CD4-positive, alpha-beta T cell treated with Interferon alpha-2 for 1 hour (primary cell): ENCODE measurements around the gene RNF183.

ENCODE experiments used
- DNase-seq, 2 donors: peaks; one replicate each; pipeline ENCODE4 v3.0.0-alpha.2; 2020 to 2022

The RNF183 gene, protein sequence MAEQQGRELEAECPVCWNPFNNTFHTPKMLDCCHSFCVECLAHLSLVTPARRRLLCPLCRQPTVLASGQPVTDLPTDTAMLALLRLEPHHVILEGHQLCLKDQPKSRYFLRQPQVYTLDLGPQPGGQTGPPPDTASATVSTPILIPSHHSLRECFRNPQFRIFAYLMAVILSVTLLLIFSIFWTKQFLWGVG

DNA sequence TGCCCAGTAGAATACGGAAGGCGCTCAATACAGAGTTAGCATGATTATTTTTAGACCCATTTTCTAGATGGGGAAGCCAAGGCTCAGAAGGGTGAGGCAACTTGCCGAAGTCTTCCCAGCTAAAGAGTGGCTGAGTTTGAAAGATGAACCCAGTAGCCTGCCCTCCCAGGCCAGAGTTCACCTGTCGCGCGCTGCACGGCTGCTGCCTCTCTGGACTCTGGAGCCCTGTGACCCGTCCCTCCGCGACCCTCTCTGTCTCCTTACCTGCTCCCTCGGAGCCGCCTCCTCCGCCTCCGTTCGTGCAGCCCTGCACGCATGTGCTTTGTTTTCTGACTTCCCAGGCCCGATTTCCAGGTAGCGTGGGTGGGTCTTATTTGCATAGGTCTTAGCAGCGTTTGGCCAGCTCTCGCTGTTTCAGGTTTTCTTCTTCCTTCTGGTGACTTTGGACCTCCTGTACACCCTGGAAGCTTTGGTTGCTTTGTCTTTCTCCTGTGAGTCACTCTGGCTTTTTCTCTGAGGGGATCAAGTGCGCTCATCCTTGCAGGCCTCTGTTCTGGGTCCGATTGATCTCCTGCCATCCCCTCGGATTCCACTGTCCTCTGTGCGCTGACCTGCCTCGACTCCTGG lies at the start of gene RNF183:
RNF183 (minus strand) TSS at position 585 of the 627 bp plus-strand sequence. CDS start 5,192 bp downstream, outside the sequence.
- DNase-seq, result no peak

DNA sequence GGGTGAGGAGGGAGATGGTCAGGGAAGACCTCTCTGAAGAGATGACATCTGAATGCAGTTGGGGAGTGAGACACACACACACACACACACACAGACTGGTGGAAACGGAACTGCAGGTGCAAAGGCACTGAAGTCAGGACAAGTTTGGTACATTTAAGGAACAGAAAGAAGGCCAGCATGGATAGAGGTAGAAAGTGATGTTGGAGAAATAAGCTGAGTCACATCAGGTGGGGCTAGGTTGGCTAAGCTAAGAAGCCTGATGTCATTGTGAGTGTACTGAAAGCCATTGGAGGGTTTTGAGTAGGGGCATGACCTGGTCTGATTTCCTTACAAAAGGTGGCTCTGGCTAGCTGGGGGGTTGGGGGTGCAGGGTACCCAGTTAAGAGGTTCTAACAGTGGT lies 49.2 kb upstream of the RNF183 start:
- no peak for DNase-seq

DNA sequence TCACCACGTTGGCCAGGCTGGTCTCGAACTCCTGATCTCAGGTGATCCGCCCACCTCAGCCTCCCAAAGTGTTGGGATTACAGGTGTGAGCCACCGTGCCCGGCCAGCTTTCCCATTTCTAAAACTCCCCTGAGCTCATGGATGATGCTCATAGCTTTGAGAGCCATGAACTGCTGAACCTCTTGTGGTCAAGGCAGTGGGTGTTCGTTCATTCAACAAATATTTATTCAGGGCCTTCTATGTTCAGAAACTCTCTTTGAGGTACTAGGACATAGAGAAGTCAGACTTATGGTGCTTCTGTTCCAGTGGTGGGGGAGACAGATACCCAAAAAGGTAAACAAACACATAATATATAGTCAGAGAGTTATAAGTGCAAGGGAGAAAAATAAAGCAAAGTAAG lies 48.8 kb upstream of the RNF183 start:
- DNase-seq, result no peak

DNA sequence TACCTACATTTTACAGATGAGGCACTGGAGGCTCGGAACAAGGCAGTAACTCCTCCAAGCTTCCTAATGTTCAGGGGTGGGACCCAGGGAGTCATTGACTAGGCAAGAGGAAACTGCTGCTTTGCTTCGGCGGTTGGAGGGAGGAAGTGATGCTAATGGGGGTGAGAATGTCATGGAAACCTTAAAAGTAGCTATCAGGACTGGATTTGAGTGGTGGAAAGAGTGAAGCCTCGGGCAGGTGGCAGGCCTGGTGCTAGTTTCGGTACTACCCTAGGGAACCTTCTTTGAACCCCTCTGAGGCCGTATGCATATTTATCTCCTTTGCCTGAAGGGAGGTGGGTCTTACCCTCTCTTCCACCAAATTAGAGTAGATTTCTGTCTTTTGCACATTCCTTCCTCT lies 47.8 kb upstream of the RNF183 start:
- DNase-seq, result peak; percentile 26 to 32

DNA sequence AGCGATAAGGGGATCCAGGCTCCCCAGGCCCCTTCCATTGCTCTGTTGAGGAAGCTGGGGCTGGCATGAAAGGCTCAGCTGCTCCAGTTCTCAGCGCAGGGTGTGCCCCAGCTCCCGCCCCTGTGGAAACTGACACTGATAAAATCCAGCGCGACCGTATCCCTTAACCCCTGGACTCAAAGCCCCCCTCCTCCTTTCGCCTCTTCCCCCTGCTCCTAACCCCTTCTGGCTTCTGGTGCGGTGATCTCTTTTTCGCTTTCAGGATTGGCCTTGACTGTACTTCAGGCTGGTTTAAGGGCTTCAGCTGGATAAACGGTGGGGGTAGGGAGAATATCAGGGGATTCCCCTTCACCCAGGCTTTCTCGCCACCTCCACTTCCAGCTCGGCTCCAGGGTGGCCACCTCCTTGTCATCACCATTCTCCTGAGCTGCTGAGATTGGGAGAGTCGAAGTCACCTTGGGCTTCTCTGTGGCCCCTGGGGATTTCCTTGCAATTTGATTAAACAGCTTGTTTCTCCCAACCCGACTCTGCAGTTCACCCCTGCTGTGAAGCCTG lies 47.0 kb upstream of the RNF183 start:
- no peak for DNase-seq

DNA sequence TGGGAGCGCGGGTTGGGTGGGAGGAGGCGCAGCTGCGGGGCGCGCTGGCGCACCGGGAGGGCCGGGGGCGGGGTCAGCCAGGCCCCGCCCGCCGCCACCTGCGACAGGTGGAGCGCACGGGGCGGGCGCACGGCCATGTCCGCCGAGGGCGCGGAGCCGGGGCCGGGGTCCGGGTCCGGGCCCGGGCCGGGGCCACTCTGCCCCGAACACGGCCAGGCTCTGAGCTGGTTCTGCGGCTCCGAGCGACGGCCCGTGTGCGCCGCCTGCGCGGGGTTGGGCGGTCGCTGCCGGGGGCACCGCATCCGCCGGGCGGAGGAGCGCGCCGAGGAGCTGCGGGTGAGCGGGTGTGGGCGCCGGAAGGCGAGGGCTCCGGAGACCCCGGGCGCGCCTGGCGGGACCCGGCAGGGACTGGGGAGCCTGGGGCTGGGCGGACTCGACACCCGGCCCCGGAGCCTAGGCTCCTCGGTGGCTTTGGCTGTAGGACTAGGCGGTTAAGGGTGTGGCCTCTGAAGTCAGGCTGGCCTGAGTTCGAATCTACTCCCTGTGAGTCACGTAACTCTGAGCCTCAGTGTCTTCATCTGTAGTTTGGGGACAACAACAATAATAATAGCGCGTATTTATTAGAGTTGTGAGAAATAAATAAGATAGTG lies 46.4 kb upstream of the RNF183 start, which contains the start of gene BSPRY:
BSPRY (plus strand) TSS at position 97 of the 650 bp plus-strand sequence; CDS start at position 136, 39 bp downstream.
- peak in 1 of 2 donors; percentile 35 for DNase-seq

DNA sequence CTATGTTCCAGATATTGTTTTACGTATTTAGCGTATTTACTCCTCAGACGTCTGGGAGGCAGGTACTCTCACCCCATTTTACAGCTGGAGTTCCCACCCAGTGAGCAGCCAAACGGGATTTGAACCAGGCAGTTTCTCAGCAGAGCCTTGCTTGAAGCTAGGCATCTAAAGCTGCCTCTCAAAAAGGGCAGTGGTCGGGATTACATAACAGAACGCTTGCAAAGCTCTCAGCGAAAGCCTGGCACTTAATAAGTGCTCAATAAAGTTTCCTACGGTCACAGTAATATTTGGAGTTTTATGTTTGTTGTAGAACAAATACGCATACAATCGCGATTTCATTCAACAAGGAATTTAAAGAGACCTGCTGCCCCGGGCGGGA lies 45.9 kb upstream of the RNF183 start:
- no peak for DNase-seq

DNA sequence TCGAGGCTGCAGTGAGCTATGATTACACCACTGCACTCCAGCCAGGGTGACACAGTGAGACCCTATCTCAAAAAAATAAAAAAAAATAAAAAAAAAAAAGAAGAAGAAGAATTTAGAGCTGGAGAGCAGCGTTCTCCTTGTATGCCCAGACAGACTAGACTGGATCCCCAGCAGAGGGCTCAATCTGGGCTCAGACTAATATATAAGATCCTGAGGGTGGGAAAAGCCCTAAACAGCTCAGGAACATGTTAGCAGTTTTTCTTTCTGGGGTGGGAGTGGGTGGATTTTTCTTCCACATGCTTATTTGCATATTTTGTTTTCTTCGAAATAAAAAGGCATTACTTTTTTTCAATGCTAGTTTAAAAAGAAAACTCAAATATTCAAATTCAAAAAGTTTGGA lies 45.3 kb upstream of the RNF183 start:
- no peak for DNase-seq

DNA sequence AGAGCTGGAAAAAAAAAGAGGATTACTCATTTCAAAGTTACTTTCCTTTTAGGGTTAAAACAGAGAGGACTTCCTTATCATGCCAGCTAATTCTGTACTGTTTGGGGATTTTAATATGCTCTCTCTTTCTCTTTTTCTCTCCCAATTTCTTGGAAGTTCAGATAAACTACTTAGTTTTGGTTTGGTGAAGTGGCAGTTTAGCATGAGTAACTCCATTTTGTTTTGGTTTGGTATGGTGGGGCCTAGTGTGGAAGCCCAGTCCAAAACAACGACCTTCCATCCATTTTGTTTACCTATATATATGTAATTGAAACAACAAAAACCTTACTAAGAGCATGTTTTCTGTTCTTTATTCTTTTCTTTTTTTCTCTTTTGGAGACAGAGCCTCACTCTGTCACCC lies 42.5 kb upstream of the RNF183 start:
- DNase-seq, result no peak

DNA sequence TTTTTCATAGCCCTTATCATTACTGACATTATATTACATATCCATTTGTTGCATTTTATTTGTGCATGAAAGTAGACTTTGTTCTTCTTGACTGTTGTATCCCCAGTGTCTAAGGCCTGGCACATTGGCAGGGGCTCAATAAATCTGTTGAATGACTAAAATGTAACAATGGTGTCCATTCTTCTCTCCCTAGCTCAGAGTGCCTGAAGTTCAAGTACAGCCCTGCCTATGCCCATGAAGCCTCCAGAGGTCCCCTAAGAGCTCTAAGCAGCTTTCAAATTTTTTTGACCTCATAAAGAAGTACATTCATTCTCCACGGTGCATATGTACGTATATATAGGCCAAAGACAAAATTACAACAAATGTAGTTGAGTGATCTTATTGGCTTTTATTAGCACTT lies 42.0 kb upstream of the RNF183 start:
- DNase-seq, result no peak

DNA sequence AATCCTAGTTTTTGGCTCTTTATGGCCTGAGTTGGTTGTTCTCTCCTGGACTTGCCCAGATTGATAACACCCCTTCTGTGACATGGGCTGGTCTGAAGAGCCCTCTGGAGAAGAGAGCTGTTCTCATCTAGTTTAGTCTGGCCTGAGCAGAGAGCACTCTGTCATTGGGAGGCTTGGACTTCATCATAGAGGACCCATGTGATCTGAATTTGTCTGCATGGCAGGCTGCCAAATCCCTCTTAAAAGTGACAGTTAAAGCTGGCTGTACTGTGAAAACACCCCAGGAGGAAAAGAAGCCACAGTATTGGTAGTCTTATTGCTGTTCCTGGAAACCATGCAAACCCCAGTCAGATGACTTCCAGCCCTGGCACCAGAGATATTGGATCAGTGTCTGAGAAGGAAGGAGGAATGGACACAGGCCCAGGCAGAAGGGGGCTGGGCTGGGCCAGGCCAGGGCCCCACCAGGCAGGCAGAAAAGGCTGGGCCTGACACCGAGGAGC lies 40.6 kb upstream of the RNF183 start:
- no peak for DNase-seq

DNA sequence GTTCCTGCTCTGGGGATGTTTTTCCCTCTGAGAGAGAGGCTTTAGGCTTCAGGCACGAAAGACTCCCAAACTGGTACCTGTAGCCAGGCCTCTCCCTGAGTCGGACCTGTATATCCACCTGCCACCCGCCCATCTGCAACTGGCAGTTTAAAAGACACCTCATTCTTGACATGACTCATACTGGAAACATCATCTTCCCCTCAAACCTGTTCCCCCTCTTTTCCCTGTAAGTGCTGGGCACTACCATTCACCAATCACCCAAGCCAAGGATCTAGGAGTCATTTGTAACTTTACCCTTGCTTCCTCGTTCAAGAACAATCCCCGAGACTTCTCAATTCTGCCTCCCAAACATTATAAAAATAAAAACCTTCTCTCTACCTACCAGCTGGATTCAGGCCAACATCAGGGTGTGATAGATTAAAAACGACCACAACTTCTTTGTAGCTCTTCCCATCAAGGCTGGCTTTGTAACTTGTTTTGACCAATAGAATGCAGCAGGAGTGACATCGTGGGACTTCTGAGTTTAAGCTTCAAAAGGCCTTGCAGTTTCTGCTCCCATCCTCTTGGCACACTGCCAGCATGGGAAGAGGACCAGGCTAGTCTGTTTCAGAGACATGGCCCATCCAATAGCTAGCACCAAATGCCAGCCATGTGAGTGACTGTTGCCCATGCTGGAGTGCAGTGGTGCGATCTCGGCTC lies 38.7 kb upstream of the RNF183 start:
- peak in 1 of 2 donors; percentile 26 for DNase-seq

DNA sequence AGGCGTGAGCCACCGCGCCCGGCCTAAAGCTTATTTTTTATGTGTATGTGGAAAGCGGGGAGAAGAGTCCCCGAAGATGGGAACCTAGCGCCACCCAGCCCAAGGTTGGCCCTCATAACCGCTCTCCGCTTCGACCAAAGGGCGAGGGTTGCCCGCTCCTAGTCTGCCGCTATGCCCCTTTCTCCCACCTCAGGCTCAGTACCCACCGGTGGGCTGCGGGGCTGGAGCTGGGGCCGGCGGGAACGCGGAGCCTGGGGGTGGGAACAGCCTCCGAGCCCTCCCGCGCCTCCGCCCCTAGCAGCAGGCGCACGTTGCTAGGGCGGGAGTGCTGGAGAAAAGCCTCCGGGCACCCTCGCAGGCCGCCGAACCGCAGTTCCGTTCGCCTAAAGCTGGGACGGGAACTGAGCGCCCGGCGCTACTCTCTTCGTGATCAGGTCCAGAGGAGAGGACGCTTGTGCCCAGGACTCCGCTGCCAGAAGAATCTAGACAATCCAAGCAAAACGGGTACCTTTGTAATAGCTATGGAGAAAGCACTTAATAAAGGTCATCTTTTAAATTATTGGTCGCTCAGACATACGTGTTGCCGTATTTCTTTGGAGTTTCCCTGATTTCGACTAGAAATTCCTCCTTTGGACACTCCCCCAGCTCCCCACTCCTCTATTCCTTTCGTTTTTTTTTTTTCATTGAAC lies 37.0 kb upstream of the RNF183 start, which contains the start of gene WDR31:
WDR31 (minus strand) TSS at position 265 of the 689 bp plus-strand sequence. CDS start 8,253 bp downstream, outside the sequence.
- peak; percentile 77 to 80 for DNase-seq

DNA sequence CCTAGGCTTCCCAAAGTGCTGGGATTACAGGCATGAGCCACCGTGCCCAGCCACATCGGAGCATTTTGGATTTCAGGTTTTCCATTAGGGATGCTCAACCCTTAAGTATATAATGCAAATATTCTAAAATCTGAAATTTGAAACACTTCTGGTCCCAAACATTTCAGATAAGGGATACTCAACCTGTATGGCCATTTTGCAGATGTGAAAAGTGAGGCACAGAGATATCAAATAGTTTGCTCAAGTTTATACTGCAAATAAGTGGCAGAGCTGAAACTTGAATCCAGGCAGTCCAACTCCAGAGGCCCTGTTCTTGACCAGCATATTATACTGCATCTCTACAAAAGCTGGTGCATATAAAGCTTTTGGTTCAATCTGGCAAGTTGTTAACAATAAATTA lies 34.5 kb upstream of the RNF183 start:
- no peak for DNase-seq

DNA sequence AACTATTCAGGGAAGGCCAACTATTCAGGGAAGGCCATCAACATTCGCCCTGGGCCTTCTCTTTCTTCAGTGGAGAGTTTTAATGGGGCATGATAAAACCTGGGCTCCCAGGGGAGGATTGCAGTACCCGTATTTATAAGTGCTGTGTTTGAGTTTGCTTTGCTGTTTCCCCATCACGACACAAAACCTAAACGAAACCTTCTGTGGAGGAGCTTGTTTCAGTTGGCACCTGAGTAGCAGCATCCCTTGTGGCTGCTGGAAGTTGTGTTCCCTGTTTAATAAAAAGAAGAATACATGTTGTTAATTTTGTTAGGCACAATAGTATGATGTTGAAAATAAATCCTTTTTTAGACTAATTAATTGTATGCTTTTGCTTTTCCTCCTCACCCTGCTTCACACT lies 28.6 kb upstream of the RNF183 start:
- DNase-seq, result no peak

DNA sequence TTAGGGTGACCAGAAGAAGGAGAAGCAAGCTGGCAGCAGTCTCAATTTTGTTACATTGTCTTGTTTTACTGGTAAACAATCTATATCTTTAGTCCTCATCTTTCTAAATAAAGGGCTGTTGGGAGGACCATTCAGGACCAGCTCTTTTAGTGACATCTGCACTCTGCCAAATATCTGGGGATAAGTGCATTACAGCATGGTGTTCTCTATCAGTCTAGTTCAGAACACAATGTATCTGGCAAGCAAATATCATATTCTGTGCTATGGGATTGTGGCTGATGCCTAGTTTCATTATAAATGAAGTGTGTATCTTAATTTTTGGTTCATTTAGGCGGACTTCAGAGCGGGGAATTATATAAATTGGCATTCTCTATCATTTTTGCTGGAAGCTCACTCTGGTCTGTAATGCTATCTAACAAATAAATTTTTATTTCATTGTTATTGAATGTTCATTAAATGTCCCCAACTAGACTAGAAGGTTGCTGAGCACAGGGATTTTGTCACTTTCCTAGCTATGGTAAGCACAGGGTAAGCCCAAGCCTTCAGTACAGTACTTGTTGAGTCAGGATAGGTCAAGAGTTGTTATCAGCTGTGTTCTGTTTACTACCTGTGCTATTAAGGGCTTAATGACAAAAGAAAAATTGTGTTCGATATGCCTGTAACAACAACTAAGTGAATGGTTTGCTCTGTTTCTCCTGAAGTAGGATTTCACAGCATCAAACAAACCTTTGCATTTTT lies 25.0 kb upstream of the RNF183 start:
- DNase-seq, result no peak

DNA sequence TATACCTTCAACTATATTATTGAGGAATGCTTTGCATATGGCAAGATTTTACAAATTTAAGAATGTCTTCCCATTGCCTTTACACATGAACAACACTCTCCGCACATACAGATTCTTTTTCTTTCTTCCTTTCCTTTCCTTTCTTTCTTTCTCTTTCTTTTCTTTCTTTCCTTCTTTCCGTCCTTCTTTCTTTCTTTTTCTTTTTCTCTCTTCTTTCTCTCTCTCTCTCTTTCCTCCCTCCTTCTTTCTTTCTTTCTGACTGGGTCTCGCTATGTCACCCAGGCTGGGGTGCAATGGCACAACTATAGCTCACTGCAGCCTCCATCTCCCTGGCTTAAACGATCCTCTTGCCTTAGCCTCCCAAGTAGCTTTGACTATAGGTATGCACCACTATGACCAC lies 23.1 kb upstream of the RNF183 start:
- no peak for DNase-seq

DNA sequence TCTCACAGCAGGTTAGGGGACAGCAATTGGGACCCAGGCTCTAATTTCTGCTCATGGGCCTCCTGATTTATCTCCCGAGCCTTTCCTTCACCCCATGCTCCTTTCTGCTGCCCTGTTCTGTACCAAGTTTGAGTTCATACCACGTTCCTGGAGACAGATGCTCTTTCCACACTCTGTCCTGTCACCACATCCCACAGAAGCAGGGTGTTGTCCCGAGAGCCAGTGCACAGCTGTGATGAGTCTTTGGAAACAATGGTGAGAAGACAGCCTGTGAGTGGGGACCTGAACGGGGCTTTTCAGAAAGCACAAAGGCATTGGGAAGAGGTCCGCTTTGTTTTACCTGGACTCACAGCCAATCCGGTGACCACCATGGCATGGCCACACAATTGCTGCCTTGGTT lies 19.5 kb upstream of the RNF183 start:
- no peak for DNase-seq

DNA sequence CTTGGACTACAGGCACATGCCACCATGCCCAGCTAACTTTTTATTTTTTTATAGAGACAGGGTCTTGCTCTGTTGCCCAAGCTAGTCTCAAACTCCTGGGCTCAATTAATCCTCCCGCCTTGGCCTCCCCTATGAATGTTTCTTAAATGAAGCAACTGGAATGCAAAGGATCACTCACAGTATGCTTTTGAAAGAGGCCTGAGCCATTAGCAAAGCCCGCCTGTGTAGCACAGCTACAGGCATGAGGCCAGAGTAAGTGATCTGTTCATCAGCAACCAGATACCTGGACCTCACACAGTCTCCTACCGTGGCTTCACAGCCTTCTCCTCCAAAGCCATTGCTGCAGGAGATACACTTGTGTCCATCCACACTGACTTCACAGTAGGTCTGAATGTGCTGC lies 16.9 kb upstream of the RNF183 start:
- no peak for DNase-seq

DNA sequence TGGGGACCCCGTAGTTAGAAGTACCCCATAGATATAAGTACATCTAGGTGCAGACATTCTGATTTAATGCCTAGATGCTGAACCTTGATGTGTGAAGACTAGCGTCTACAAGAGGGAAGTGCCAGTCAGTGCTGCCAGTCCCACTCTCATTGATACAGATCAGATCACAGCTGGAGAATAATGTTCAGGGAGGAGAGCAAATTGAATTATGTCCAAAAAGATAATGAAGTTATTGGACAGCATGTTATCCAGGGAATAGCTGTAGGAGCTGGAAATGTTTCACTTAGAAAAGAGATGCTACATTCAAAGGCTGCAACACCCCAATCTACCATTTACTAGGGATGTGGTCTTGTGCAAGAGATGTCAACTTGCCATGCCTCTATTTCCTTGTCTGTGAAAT lies 15.9 kb upstream of the RNF183 start:
- DNase-seq, result no peak

DNA sequence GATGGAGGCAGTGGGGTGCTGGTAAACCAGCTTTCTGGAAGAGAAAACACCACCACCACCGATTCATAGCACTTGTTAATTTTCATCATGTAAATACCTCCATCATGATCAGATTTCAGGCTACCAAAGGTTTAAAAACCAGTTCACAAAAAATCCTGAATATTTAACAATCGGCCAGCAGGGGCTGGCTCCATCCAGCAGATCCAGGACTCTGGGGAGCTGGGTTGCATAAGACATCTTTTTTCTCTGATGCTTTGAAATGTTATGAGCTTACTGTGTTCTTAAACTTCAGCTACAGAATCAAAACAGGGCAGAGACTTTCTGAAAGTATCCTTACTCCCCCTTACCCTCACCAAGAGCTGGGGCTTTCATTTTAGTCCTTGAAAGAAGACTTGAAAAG lies 14.6 kb upstream of the RNF183 start:
- DNase-seq, result no peak

DNA sequence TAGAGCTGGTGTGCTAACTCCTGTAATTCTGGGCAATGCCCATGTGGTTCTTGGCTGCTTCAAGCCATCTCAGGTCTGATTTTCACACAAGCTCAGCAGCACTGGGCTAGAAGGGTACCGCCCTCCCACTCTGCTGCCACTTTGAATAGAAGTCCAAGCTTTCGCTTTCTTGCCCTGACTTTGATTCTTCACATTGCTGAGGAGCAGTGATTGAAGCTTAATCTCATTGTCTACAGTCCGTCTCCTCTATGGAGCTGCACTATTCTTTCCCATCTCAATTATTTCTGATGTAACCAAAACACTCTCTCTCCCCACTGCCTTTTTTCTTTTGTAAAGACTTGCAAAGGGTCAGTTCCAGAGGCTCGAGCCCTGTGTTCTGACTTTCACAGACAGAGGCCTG lies 12.9 kb upstream of the RNF183 start:
- no peak for DNase-seq
